Forelimb muscle (tissue), 1 donor: ENCODE results near the gene CLK4. TPM values are rescaled to one million over a fixed set of nuclear protein-coding genes. Genes with fewer than 3 reads are reported as not detected.
"Not testable (repeated sequence)": the region's sequence is repeated elsewhere in the genome, so short reads cannot be mapped to it uniquely, and the experiment has no call there.

ENCODE experiments used
- DNase-seq: peaks from one replicate; pipeline ENCODE4 v3.0.0-alpha.2; 2013; ENCODE audit warnings: low read depth
- polyA plus RNA-seq: library from polyadenylated mRNA; unstranded; fragments of 120-200 nt; gene quantifications from one replicate; pipeline ENCODE4 v1.2.1, GENCODE V29; 2013; ENCODE audit not compliant: insufficient read length

The CLK4 gene
- polyA plus RNA-seq, 1 donor = 37.7 TPM

GRCh38 chr5:178587763-178588611 is 38.9 kb downstream of the CLK4 start:
- no peak for DNase-seq

GRCh38 chr5:178586396-178586795 is 40.5 kb downstream of the CLK4 start:
- DNase-seq = no peak

- DNase-seq = not testable (repeated sequence)
These were observed 41.4 kb downstream of the CLK4 start for GRCh38 chr5:178585421-178585820.

- no peak for DNase-seq
These were observed 43.6 kb downstream of the CLK4 start for GRCh38 chr5:178583279-178583678.

GRCh38 chr5:178582291-178582690 is 44.6 kb downstream of the CLK4 start:
- no peak for DNase-seq

- DNase-seq = no peak
These were observed 45.2 kb downstream of the CLK4 start for GRCh38 chr5:178581621-178582020.

GRCh38 chr5:178580271-178580955 is 46.4 kb downstream of the CLK4 start:
- DNase-seq = no peak

- DNase-seq = no peak
These were observed 48.9 kb downstream of the CLK4 start for GRCh38 chr5:178577944-178578343.

GRCh38 chr5:178577376-178577839 is 49.4 kb downstream of the CLK4 start:
- no peak for DNase-seq

- no peak for DNase-seq
These were observed 50.1 kb downstream of the CLK4 start for GRCh38 chr5:178576591-178577351.

GRCh38 chr5:178573216-178573615 is 53.6 kb downstream of the CLK4 start:
- DNase-seq = no peak

GRCh38 chr5:178572617-178573016 is 54.2 kb downstream of the CLK4 start:
- DNase-seq = no peak

GRCh38 chr5:178569485-178569884 is 57.4 kb downstream of the CLK4 start:
- no peak for DNase-seq

- no peak for DNase-seq
These were observed 61.9 kb downstream of the CLK4 start for GRCh38 chr5:178564811-178565550.

GRCh38 chr5:178564397-178564796 is 62.5 kb downstream of the CLK4 start:
- DNase-seq = no peak

GRCh38 chr5:178563621-178564020 is 63.2 kb downstream of the CLK4 start:
- no peak for DNase-seq

GRCh38 chr5:178561746-178562264 is 65.0 kb downstream of the CLK4 start:
- DNase-seq = no peak

- no peak for DNase-seq
These were observed 65.9 kb downstream of the CLK4 start for GRCh38 chr5:178560911-178561310.

- DNase-seq = no peak
These were observed 69.4 kb downstream of the CLK4 start for GRCh38 chr5:178557416-178557815.

GRCh38 chr5:178555771-178556211 is 71.1 kb downstream of the CLK4 start:
- no peak for DNase-seq

GRCh38 chr5:178555005-178555404 is 71.8 kb downstream of the CLK4 start:
- no peak for DNase-seq
